Renal cortex interstitium (tissue), 11 donors: ENCODE results near the gene CELA3B. TPM values are rescaled to one million over a fixed set of nuclear protein-coding genes. Genes with fewer than 3 reads are reported as not detected.
"Not testable (repeated sequence)": the region's sequence is repeated elsewhere in the genome, so short reads cannot be mapped to it uniquely, and the experiment has no call there.

Source experiments
- DNase-seq, 11 donors: peaks; one replicate each; pipeline ENCODE4 v3.0.0-alpha.2; 2013; ENCODE audit warnings: low read depth in 9 of 11, low spot score in 4 of 11; ENCODE audit errors: extremely low read depth in 1 of 11
- polyA plus RNA-seq, 3 donors: library from polyadenylated mRNA; unstranded; fragments of 120-200 nt; gene quantifications; one replicate each; pipeline ENCODE4 v1.2.1, GENCODE V29; 2013; ENCODE audit not compliant: insufficient read length in 3 of 3

The CELA3B gene
- polyA plus RNA-seq, 3 donors, result 0.29 to 0.40 TPM; not detected in 1

GRCh38 chr1:21970523-21970922, 6.3 kb upstream of the CELA3B start:
- not testable (repeated sequence) for DNase-seq

DNA sequence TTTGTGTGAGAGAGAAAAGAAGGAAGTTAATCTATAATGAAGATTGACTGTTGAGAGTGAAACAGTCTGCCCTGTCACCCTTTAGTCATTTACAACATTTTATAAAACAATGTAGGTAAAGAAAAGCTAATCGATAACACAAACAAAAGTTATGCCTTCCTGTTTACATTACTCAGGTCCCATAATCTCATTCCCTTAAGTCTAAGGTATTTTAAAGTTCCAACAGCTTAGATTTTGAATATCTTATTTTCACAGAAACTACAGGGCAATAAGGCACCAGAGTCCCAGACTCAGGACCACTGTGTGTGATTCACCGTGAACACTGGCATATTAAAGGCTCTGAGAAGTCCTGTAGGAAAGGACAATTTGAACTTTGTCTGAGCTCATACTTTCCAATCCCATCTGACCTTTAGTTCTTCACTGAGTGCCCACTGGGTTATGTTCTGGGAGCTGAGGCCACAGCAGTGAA, 3.8 kb upstream of the CELA3B start:
- not testable (repeated sequence) for DNase-seq

- DNase-seq, result not testable (repeated sequence)
Observed at GRCh38 chr1:21973948-21974347, 2.9 kb upstream of the CELA3B start.

DNA sequence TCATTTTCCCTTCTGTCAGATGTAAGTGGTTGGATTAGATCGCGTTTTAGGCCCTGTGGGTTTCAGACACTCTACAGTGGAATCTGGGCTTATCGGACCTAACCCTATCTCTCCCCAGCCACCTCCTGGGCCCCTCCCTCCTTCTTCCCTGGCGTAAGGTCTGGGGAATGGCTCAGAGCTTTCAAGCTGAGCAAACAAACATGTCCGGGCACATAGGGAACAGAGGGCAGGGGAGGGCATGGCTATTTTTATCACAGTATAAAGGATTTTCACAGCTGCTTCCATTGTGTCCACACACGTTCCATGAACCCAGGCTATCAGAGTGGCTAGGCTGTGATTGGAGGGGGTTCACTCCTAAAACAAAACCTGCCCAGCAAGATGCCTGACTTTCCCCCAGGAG, 2.1 kb upstream of the CELA3B start:
- not testable (repeated sequence) for DNase-seq

GRCh38 chr1:21975296-21975695, 1.5 kb upstream of the CELA3B start:
- DNase-seq, result not testable (repeated sequence)

DNA sequence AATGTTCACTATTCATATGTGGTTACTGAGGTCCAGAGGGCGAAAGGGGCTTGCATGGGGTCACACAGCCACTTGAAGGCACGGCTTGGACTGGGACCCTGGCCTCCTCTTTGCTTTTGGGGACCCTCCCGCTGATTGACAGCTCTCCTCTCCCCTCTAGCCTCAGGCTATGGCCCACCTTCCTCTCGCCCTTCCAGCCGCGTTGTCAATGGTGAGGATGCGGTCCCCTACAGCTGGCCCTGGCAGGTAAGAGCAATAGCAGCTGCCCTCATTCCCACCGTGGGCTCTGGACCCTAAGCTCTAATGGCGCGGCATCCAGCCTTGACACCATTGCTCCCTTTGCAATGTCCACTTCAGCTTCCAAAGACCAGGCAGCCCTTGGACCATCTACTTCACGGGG, 1.4 kb downstream of the CELA3B start:
- DNase-seq, result not testable (repeated sequence)

- DNase-seq, result not testable (repeated sequence)
Observed at GRCh38 chr1:21980515-21981220, 3.8 kb downstream of the CELA3B start.

DNA sequence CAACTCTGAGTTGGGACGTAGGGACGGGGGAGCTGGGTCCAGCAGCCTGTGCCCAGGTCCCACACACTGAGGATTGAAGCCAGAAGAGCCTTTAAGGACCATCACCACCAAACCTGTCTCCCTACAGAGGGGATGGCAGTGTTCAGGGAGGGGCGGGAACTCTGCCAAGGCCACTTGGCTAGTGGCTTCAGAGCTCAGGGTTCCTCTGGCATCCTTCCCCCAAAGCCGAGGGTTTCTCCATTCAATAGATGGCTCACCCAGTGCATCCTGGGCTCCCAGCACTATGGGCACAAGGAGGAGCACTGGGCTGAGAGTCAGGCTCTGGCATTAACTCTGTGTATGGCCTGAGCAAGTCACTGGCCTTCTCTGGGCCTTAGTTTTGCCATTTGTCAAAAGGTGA, 4.4 kb downstream of the CELA3B start:
- not testable (repeated sequence) for DNase-seq

DNA sequence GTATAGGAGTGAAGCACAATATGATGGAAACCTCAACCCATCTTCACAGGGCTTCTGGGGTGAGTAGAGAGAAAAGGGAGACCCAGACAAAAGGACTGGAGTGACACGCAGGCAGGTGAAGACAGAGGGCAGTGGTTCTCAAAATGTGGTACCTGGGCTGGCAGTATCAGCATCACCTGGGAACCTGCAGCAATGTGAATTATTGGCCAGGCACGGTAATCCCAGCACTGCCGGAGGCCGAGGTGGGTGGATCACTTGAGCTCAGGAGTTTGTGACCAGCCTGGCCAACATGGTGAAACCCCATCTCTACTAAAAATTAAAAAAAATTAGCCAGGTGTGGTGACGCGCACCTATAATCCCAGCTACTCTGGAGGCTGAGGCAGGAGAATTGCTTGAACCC, 5.3 kb downstream of the CELA3B start:
- not testable (repeated sequence) for DNase-seq

DNA sequence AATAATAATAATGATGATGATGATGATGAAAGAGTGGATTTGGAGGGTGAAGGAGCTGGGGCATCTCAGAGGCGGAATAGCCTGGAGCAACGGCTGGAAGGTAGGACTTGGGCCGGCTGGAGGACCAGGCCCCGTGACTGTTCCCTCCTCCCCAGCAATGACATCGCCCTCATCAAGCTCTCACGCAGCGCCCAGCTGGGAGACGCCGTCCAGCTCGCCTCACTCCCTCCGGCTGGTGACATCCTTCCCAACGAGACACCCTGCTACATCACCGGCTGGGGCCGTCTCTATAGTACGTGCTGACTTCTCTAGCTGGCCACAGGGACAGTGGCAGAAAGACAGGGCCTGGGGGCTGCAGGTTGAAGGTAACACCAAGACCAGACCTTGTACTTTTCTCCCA, 6.7 kb downstream of the CELA3B start:
- DNase-seq, result not testable (repeated sequence)

GRCh38 chr1:21985893-21986292, 9.1 kb downstream of the CELA3B start:
- not testable (repeated sequence) for DNase-seq

DNA sequence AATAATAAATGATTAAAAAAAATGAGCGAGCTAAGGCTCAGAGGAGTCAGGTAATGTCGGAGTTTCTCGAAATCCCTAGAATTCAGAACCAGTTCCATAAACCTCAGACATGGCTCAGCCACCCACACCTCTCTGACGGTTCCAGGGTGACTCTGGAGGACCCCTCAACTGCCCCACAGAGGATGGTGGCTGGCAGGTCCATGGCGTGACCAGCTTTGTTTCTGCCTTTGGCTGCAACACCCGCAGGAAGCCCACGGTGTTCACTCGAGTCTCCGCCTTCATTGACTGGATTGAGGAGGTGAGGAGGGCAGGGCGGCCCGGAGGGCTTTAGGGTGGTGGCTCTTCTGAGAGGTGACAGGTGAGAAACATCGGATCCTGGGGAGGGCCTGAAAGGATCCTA, 9.6 kb downstream of the CELA3B start:
- not testable (repeated sequence) for DNase-seq

DNA sequence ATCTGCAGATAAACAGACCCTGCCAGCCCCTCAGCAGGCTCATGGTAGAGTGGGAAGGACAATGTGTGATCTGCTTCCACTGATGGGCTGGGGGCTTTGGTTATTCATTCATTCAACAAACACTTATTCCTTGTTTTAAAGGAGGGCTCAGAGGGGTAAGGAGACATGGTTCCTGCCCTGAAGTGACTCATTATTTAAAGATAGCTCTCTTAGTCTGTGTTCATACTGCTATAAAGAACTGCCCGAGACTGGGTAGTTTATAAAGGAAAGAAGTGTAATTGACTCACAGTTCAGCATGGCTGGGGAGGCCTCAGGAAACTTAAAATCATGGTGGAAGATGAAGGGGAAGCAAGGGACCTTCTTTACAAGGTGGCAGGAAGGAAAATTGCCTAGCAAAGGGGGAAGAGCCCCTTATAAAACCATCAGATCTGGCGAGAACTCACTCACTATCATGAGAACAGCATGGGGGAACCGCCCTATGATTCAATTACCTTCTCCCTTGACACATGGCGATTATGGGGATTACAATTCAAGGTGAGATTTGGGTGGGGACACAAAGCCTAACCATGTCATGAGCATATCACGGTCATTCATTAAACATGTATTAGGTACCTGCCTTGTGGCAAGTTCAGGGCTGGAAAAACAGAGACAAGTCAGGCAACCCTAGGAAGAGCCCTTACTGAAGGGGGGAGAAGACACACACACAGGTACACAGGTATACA, 13.0 kb downstream of the CELA3B start:
- DNase-seq, result not testable (repeated sequence)

DNA sequence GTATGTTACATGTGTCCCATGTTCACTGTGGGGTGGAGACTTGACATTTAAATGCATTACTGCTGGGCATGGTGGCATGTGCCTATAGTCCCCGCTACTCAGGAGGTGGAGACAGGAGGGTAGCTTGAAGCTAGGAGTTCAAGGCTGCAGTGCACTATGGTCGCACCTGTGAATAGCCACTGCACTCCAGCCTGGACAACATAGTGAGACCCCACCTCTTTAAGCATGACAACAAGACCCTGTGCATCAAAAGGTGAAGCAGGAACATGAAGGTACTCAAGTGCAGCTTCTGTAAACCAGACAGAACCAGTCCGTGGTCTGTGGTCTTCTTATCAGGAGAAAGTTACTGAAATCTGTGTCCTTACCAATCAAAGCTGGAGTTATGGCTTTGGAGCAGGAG, 15.4 kb downstream of the CELA3B start:
- DNase-seq, result not testable (repeated sequence)

DNA sequence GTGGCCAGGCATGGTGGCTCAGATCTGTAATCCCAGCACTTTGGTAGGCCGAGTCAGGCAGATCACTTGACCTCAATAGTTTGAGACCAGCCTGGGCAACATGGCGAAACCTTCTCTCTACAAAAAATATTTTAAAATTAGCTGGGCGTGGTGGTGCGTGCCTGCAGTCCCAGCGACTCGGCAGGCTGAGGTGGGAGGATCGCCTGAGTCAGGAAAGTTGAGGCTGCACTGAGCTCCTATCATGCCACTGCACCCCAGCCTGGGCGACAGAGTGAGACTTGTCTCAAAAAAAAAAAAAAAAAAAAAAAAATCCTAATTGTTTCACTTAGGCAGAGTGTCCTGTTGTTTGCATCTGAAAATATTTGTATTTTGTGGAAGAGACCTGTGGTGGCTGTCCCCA, 17.9 kb downstream of the CELA3B start:
- DNase-seq, result not testable (repeated sequence)

DNA sequence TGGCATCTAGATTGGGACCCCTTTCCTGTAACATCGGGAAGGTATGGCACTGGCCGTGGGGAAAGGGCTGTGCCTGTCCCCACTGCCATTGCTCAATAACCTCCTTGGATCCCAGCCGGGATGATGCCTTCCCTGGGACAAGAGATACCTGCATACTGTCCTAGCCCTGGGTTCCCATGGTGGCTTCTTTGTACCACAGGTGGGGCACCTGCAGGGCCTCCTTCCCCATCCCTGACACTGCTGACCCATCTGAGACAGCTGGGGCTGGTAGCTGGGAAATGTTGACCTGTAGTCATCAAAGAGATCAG, 19.8 kb downstream of the CELA3B start:
- DNase-seq, result not testable (repeated sequence)

GRCh38 chr1:21997891-21998623, 21.2 kb downstream of the CELA3B start:
- not testable (repeated sequence) for DNase-seq

DNA sequence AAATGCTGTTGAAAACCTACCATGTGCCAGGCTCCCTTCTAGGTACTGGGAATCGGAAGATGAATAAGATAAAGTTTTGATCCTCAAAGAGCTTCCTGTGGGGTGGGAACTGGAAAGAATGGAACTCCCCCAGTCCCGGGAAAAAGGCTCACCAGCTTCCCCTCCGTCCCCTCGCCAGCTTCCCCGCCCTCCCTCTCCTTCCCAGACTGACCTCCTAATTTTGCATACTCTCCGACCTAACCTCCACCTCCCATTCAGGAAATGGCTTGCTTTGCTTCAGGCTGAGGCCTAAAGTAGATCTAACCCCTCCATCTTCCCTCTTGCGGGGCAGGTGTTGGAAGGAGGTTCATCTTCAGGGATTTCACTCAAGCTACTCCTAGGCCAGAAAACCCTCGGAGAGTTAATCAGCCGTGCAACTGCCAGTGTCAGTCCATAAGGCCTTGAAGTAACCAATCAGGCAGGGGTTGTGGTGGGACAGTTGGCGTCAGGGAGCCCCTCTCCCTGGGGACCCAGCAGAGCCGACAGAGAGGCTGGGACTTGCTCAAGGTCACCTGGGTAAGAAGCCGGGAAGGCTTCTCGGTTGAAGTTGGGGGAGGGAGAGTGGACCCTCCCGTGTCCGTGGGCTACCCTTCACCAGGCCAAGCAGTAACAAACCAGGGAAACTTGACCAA, 21.9 kb downstream of the CELA3B start:
- DNase-seq, result not testable (repeated sequence)

GRCh38 chr1:21999645-22000044, 22.8 kb downstream of the CELA3B start:
- DNase-seq, result not testable (repeated sequence)
